HG03066 (cell line): ENCODE results near the gene HINT3.
"Not testable (repeated sequence)": the region's sequence is repeated elsewhere in the genome, so short reads cannot be mapped to it uniquely, and the experiment has no call there.

Experiments used
- ATAC-seq: cut with Tn5 transposase; IDR thresholded peaks from one replicate; pipeline ENCODE4 v1.9.1; 2021; ENCODE audit warnings: low read depth; ENCODE audit not compliant: unreplicated experiment

The HINT3 gene

DNA sequence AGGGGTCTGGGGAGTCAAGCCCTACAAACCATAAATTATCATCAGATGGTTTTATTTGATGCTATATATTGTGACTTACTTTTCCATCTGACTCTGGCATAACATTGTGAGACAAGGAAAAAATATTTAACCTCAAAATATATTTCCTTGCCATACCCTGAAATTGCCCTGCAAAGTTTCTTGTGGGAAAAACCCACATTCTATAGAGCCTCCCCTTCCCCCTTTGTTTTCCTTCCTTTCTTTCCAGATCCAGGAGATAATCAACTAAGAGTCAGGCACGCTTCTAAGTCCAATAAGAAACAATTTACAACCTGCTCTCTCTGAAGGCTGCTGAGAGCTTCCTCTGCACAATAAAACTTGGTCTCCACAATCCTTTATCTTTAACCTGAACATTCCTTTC, 17.5 kb upstream of the HINT3 start:
- no peak for ATAC-seq

DNA sequence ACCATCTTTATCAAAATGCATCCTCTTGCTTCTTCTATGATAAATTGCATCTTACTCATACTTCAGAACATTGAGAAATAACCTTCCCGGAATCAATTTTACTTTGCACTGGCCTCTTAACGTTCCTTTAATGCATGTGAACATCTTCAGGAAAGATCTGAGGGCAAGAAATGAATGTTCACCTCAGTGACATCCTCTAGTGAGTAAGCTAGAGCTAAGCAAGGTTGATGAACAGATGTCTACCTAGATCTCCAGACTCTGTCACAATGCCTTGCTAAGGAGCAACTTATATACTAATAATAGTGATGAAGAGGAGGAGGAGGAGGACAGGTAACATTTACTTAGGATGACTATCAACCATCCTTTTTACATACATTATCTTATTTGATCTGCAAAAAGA, 16.8 kb upstream of the HINT3 start:
- ATAC-seq: no peak

GRCh38 chr6:125940247-125941041, 16.1 kb upstream of the HINT3 start:
- ATAC-seq: no peak

DNA sequence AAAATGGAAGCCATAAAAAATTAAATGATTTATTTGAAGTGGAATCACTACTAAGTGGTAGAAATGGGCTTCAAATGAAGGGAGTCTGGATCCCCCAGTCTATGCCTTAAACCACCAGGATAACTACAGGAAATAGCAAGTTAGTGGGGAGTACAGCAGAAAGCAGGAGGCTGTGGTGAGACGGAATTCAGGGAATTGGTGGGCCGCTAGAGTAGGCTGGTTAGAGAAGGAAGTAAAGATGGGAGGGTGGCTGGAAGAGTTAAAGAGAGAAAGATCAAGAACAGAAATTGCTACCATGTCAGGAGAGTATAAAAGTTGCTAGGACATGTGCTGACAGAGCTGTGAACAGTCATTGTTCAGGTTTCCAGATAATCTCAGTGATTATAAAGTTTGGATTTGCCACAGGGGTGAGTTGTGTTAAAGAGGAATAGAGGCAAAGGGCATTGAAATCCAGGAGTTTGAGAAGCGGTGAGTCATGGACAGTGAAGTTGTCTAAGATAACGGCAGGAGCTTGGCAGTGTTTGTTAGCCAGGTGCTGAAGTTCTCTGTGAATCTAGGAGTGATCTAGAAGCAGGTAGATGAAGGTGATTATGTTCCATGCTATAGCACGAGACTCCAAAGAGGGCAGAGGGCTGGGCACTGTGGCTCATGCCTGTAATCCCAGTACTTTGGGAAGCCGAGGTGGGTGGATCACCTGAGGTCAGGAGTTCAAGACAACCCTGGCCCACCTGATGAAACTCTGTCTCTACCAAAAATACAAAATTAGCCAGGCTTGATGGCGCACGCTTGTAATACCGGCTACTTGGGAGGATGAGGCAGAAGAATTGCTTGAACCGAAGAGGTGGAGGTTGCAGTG, 13.7 kb upstream of the HINT3 start:
- ATAC-seq: no peak

- no peak for ATAC-seq
Observed at GRCh38 chr6:125943528-125944433, 12.8 kb upstream of the HINT3 start.

- no peak for ATAC-seq
Observed at GRCh38 chr6:125944434-125944816, 12.1 kb upstream of the HINT3 start.

- ATAC-seq: no peak
Observed at GRCh38 chr6:125944896-125945295, 11.7 kb upstream of the HINT3 start.

DNA sequence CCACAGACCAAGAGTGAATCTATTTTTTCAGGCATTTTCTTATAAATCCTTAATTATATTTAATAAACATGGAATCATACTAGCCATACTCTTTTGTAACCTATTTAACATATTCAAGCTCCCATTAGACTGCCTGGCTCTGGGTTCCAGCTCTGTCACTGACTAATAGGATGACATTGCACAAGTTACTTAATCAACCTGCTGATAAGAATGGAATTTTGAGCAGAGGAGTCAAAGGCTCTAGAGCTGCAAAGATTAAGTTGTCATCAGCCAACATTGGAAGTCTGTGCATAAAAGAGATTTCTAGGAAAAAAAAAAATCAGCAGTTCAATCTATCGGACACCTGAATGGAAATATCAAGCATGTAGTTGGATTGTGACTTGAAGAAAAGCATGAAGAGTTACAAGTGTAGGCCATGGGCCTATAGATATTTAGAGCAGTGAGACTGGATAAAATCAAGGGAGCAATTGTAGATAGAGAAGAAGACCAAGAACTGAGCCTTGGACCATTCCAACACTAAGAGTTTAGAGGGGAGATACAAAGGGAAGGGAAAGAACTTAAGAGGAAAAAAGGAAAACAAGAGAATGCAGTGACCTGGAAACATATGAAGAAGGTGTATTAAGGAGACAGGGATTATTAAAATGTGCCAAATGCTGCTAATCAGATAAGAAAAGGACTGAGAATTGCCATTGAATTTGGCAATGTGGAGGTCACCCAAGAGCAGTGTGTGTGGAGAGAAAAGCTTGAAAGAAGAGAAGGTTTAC, 11.0 kb upstream of the HINT3 start:
- no peak for ATAC-seq

- ATAC-seq: no peak
Observed at GRCh38 chr6:125947615-125948014, 9.0 kb upstream of the HINT3 start.

- no peak for ATAC-seq
Observed at GRCh38 chr6:125948455-125948854, 8.1 kb upstream of the HINT3 start.

- ATAC-seq: no peak
Observed at GRCh38 chr6:125949069-125949468, 7.5 kb upstream of the HINT3 start.

DNA sequence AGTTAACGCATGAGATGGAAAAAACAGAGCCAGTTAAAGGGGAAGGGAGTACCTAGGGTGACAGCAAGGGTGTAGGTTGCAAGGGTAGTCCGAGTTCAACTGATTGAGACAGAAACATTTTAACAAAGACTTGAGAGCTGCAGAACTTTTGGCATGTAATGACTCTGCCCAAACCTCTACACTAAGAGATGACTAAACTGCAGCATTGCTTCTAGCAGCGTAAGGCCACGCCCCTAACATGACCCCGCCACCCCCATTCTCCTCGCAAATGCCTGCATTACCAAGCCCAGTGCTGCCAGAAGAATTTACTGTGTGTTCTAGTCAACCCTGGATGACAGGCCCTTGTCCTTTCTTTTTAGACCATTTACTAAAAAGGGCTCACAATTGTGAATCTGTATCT, 6.3 kb upstream of the HINT3 start:
- no peak for ATAC-seq

GRCh38 chr6:125950716-125951115, 5.9 kb upstream of the HINT3 start:
- ATAC-seq: not testable (repeated sequence)

GRCh38 chr6:125951323-125951722, 5.2 kb upstream of the HINT3 start:
- no peak for ATAC-seq

- no peak for ATAC-seq
Observed at GRCh38 chr6:125952764-125953501, 3.6 kb upstream of the HINT3 start.

DNA sequence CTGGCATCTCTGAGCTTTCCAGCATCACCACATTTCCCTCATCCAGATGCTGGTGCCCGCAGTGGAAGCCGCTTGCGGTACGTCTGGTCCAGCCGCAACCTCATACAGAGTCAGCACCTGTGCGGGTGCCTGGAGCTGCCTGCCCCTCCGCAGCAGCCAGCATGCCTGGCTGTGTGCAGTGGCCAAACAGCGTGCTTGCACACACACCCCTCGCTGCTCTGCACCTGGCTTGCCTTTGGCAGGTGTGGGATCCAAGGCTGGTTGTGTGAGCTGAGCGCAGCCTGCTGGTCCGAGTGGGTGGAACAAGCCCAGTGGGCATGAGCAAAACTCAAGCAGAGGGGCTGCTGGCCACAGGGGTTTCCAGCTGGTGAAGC, 3.1 kb upstream of the HINT3 start:
- ATAC-seq: no peak

GRCh38 chr6:125954735-125955339, 1.7 kb upstream of the HINT3 start:
- no peak for ATAC-seq

GRCh38 chr6:125955973-125956372, 597 bp upstream of the HINT3 start:
- no peak for ATAC-seq

GRCh38 chr6:125957391-125957693, 772 bp downstream of the HINT3 start:
- no peak for ATAC-seq
